Measurements from ENCODE around the gene JAZF1.

- TF ChIP-seq CTCF (conservative IDR thresholded peaks at IDR 0.05; ENCODE audit: low read depth, low read length) (no peak), EZH2 (IDR thresholded peaks at IDR 0.05; ENCODE audit: borderline replicate concordance, low read depth, low read length, poor library complexity, severe bottlenecking) (no peak)
Observed at GRCh38 chr7:28145931-28146330, 34.7 kb downstream of the JAZF1 start.
